Skeletal muscle tissue (tissue), 4 donors: ENCODE measurements around the gene ADAMTS17. TPM values are rescaled to one million over a fixed set of nuclear protein-coding genes. Genes with fewer than 3 reads are reported as not detected.

Source experiments
- H3K27ac ChIP-seq: one replicate; pipeline ENCODE4 v1.7.0; 2013; ENCODE audit warnings: mild to moderate bottlenecking, low read depth, low read length, inconsistent platforms
- H3K27me3 ChIP-seq, 3 donors: one replicate each; pipeline ENCODE4 v1.7.0; 2013; ENCODE audit warnings: low read length in 3 of 3; ENCODE audit not compliant: control insufficient read depth in 3 of 3, insufficient read depth in 3 of 3
- H3K36me3 ChIP-seq, 3 donors: one replicate each; pipeline ENCODE4 v1.7.0; 2013; ENCODE audit warnings: low read length in 3 of 3; ENCODE audit not compliant: control insufficient read depth in 3 of 3, insufficient read depth in 3 of 3
- H3K4me1 ChIP-seq, 3 donors: one replicate each; pipeline ENCODE4 v1.7.0; 2013; ENCODE audit warnings: low read length in 3 of 3, mild to moderate bottlenecking in 3 of 3; ENCODE audit not compliant: control insufficient read depth in 3 of 3, insufficient read depth in 3 of 3
- H3K4me3 ChIP-seq, 3 donors: one replicate each; pipeline ENCODE4 v1.7.0; 2013; ENCODE audit warnings: low read length in 3 of 3
- H3K9ac ChIP-seq, 3 donors: one replicate each; pipeline ENCODE4 v1.7.0; 2013; ENCODE audit warnings: low read length in 3 of 3, mild to moderate bottlenecking in 3 of 3, moderate library complexity in 2 of 3, low read depth in 1 of 3
- H3K9me3 ChIP-seq, 3 donors: one replicate each; pipeline ENCODE4 v1.7.0; 2013; ENCODE audit warnings: low read length in 3 of 3; ENCODE audit not compliant: control insufficient read depth in 3 of 3
- total RNA-seq: library from RNA; depleted of rRNA; stranded (reverse); fragments of >200 nt; gene quantifications from one replicate; pipeline ENCODE4 v1.2.3, GENCODE V29; 2014
- donor health status: Osteomylitis.

The ADAMTS17 gene
- total RNA-seq, 1 donor from 2014 or later: 5.7 TPM

- H3K4me3 ChIP-seq: no peak overlapping the region
- H3K36me3 ChIP-seq: peaks cover 0 to 25% (median 0%) of the 10 kb centered on the region in 3 donors
- no peak overlapping the region for H3K9ac ChIP-seq
- no peaks in the 10 kb centered on the region for H3K9me3 ChIP-seq
- peaks cover 0 to 4% (median 0%) of the 10 kb centered on the region in 3 donors for H3K27me3 ChIP-seq
- no peak overlapping the region for H3K27ac ChIP-seq
- H3K4me1 ChIP-seq: peaks cover 18 to 26% (median 20%) of the 10 kb centered on the region in 3 donors
Measured at GRCh38 chr15:100306098-100306497, 35.7 kb downstream of the ADAMTS17 start.

DNA sequence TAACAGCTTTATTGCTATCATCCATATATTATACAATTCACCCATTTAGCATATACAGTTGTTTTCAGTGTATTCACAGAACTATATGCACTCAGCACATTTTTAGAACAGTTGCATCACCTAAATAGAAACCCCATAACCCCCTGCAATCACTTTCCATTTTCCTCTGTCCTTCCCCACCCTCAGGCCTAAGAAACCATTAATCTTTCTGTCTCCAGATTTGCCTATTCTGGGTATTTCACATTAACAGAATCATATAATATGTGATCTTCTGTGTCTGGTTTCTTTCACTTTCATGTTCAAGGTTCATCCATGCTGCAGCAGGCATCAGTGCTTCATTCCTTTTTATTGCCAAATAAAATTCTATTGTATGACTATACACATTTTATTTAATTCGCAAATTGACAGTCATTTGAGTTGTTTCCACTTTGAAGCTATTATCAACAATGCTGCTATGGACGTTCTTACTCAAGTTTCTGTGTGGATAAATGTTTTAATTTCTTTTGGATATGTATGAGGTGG, 39.8 kb downstream of the ADAMTS17 start:
- Histone ChIP-seq H3K9me3 (peaks cover 0 to 2% (median 0%) of the 10 kb centered on the region in 3 donors), H3K36me3 (peaks cover 0 to 20% (median 5%) of the 10 kb centered on the region in 3 donors), H3K27ac (no peak overlapping the region), H3K4me1 (peaks cover 0 to 5% (median 0%) of the 10 kb centered on the region in 3 donors), H3K4me3 (no peak overlapping the region), H3K27me3 (no peaks in the 10 kb centered on the region), H3K9ac (no peak overlapping the region)

DNA sequence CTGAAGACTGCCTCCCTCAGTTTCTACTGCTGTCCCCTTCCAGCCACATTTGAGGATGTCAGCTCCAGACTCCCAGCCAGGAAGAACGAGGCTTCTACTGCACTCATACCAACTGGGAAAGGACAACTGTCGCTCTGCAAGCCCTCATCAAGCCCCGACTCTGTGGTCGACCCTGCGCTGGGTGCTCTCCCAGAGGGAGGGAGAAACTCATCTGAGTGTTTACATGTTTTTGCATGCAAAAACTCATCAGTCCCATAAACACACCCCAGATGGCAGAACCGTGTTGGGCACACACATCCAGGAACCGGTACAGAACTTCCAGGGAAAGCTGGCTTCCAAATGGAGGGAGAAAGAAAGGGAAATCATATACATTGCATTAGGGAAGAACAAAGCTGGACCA, 43.5 kb downstream of the ADAMTS17 start:
- H3K36me3 ChIP-seq: peaks cover 0 to 9% (median 5%) of the 10 kb centered on the region in 3 donors
- no peaks in the 10 kb centered on the region for H3K27me3 ChIP-seq
- H3K4me1 ChIP-seq: no peaks in the 10 kb centered on the region
- H3K9ac ChIP-seq: no peak overlapping the region
- peaks cover 0 to 2% (median 0%) of the 10 kb centered on the region in 3 donors for H3K9me3 ChIP-seq
- no peak overlapping the region for H3K27ac ChIP-seq
- H3K4me3 ChIP-seq: no peak overlapping the region

- Histone ChIP-seq H3K4me3 (no peak overlapping the region), H3K36me3 (peaks cover 0 to 9% (median 5%) of the 10 kb centered on the region in 3 donors), H3K27me3 (no peaks in the 10 kb centered on the region), H3K4me1 (no peaks in the 10 kb centered on the region), H3K9me3 (peaks cover 0 to 2% (median 0%) of the 10 kb centered on the region in 3 donors), H3K27ac (no peak overlapping the region), H3K9ac (no peak overlapping the region)
Measured at GRCh38 chr15:100297812-100298211, 44.0 kb downstream of the ADAMTS17 start.

DNA sequence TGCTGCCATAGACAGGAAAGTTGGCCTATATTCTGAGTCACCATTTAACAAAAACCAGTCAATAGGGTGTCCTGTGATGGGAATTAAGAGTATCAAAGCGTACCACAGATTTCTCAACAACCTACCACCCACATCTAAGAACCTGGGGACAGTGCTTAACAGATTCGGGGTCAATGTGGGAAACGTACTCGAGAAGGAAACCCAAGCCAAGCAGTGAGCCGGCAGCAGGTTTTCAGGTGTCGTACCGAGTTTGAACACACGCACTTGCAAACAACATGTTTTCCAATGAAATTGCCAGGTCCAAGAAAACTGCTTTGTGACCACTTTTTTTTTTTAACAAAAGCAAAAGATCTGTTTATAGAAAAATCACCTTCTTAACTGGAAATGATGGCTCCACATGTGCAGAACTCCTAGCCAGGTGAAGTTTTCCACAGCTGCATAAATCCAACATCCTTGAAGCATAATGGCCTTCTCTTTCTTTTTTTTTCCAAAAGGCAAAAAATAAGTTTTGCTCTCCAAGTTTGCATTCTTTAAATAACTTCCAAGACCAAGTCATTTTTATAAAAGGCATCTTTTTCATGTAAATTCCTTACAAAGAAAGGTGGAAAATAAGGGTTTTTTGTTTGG, 45.7 kb downstream of the ADAMTS17 start:
- Histone ChIP-seq H3K4me1 (no peaks in the 10 kb centered on the region), H3K9me3 (peaks cover 0 to 2% (median 0%) of the 10 kb centered on the region in 3 donors), H3K4me3 (no peak overlapping the region), H3K9ac (no peak overlapping the region), H3K36me3 (peaks cover 0 to 5% (median 2%) of the 10 kb centered on the region in 3 donors), H3K27me3 (no peaks in the 10 kb centered on the region), H3K27ac (no peak overlapping the region)

DNA sequence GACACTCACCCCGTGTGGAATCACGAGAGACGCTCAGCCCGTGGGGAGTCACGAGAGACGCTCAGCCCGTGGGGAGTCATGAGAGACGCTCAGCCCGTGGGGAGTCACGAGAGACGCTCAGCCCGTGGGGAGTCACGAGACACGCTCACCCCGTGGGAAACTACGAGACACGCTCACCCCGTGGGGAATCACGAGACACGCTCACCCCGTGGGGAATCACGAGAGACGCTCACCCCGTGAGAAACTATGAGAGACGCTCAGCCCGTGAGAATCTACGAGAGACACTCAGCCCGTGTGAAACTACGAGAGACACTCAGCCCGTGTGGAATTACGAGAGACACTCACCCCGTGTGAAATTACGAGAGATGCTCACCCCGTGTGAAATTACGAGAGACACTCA, 49.8 kb downstream of the ADAMTS17 start:
- H3K4me1 ChIP-seq: peaks cover 0 to 9% (median 0%) of the 10 kb centered on the region in 3 donors

DNA sequence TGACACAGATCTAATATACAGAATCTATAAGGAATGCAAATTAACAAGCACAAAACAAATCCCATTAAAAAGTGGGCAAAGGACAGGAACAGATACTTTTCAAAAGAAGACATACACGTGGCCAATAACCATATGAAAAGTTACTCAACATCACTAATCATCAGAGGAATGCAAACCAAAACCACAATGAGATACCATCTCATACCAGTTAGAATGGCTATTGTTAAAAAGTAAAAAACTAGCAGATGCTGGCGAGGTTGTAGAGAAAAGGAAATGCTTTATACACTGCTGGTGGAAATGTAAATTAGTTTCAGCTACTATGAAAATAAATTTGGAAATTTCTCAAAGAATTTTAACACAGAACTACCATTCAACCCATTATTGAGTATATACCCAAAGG, 50.7 kb downstream of the ADAMTS17 start:
- H3K36me3 ChIP-seq: peaks cover 0 to 2% (median 0%) of the 10 kb centered on the region in 3 donors
- peaks cover 0 to 12% (median 2%) of the 10 kb centered on the region in 3 donors for H3K4me1 ChIP-seq
- no peaks in the 10 kb centered on the region for H3K9me3 ChIP-seq
- no peak overlapping the region for H3K4me3 ChIP-seq
- no peak overlapping the region for H3K27ac ChIP-seq
- no peaks in the 10 kb centered on the region for H3K27me3 ChIP-seq
- no peak overlapping the region for H3K9ac ChIP-seq

More for the DNA sequence above, 49.8 kb downstream of the ADAMTS17 start:
- H3K4me3 ChIP-seq: no peak overlapping the region
- H3K36me3 ChIP-seq: peaks cover 0 to 2% (median 0%) of the 10 kb centered on the region in 3 donors
- no peak overlapping the region for H3K27ac ChIP-seq
- no peak overlapping the region for H3K9ac ChIP-seq
- no peaks in the 10 kb centered on the region for H3K27me3 ChIP-seq
- no peaks in the 10 kb centered on the region for H3K9me3 ChIP-seq

DNA sequence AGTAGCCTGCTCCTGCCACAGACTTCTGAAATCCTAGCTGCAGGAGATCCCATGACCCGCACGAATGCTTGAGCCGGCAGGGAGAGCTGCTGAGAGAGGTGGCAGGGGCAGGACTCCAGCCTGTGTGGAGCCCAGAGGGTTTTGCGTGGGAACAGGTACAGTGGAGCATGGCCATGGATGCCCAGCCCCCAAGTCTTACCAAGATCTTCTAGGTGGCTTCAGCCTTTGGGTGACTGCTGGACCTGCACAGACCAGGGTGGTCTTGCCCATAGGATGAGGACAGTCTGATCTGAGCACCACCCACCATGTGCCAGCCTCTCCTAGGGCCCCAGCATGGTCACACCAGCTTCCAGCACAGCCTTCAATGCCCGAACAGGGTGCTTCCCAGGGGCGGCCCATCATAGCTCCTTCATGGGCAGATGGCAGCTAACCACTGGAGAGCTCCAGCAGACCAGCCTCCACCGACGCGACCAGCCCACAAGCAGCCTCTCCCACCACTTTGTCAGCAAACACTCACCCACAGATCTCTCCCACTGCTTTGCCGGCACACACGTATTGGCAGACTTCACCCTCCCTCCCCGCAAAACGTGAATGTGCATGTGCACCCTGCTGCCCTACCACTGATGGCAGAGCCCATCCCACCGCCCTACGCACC, 56.0 kb downstream of the ADAMTS17 start:
- Histone ChIP-seq H3K4me3 (no peak overlapping the region), H3K27me3 (no peaks in the 10 kb centered on the region)

DNA sequence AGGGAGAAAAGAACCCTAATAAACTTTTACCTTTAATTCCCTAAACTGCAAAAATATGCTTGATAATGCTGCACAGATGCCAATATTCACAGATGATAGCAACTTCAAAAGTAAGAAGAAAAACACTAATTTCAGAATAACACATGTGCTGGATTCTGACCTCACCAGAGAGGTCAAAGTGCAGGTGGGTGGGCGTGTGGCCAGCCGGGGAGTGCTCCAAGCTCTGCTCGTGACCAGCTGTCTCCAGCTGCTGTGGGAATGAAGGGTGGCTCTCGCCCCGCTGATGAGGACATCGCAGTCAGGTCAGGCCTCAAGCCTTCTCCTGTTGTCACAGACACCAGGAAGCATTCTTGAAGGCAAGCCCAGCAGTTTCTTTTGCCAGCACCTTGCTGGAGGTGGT, 57.1 kb downstream of the ADAMTS17 start:
- no peaks in the 10 kb centered on the region for H3K9me3 ChIP-seq
- no peaks in the 10 kb centered on the region for H3K36me3 ChIP-seq
- no peak overlapping the region for H3K9ac ChIP-seq
- no peak overlapping the region for H3K4me3 ChIP-seq
- H3K4me1 ChIP-seq: peaks cover 6 to 28% (median 17%) of the 10 kb centered on the region in 3 donors
- no peaks in the 10 kb centered on the region for H3K27me3 ChIP-seq
- H3K27ac ChIP-seq: no peak overlapping the region

More for the DNA sequence above, 56.0 kb downstream of the ADAMTS17 start:
- no peaks in the 10 kb centered on the region for H3K36me3 ChIP-seq
- no peak overlapping the region for H3K27ac ChIP-seq
- H3K9me3 ChIP-seq: no peaks in the 10 kb centered on the region
- H3K9ac ChIP-seq: no peak overlapping the region
- H3K4me1 ChIP-seq: peaks cover 6 to 28% (median 17%) of the 10 kb centered on the region in 3 donors

GRCh38 chr15:100284191-100284590, 57.6 kb downstream of the ADAMTS17 start:
- Histone ChIP-seq H3K36me3 (no peaks in the 10 kb centered on the region), H3K9ac (no peak overlapping the region), H3K27ac (no peak overlapping the region), H3K9me3 (no peaks in the 10 kb centered on the region), H3K4me1 (peaks cover 6 to 28% (median 17%) of the 10 kb centered on the region in 3 donors), H3K27me3 (no peaks in the 10 kb centered on the region), H3K4me3 (no peak overlapping the region)
